ENCODE data around the gene B3GNT5. TPM values are rescaled to one million over a fixed set of nuclear protein-coding genes. Genes with fewer than 3 reads are reported as not detected.

Gene B3GNT5
- total RNA-seq, 1 experiment from 2014 or later = 7.7 TPM

GRCh38 chr3:183265834-183266417, 12.9 kb downstream of the B3GNT5 start (continued):
- TF ChIP-seq MYBL2 (CRISPR knock-in tag; IDR thresholded peaks at IDR 0.05) (no peak), HMGXB4 (CRISPR knock-in tag; IDR thresholded peaks at IDR 0.05) (no peak)

GRCh38 chr3:183266454-183266853, 13.4 kb downstream of the B3GNT5 start:
- peaks cover 5% of the 10 kb centered on the region for H3K36me3 Mint-ChIP-seq
- no peaks in the 10 kb centered on the region for H3K27me3 Mint-ChIP-seq (ENCODE audit: low read depth)
- no peak overlapping the region for H3K4me3 Mint-ChIP-seq
- H3K4me1 Mint-ChIP-seq = peaks cover 26% of the 10 kb centered on the region
- H3K9me3 Mint-ChIP-seq = no peaks in the 10 kb centered on the region
- ATAC-seq (no peak), DNase-seq (ENCODE audit: low spot score) (no peak)
- POLR2A ChIA-PET = no interaction called here
- TF ChIP-seq HMGA2 (CRISPR knock-in tag; IDR thresholded peaks at IDR 0.05) (no peak), HMGXB4 (CRISPR knock-in tag; IDR thresholded peaks at IDR 0.05) (no peak), MLX (CRISPR knock-in tag; IDR thresholded peaks at IDR 0.05) (no peak), SMAD4 (CRISPR knock-in tag; IDR thresholded peaks at IDR 0.05) (no peak), ZNF671 (CRISPR knock-in tag; IDR thresholded peaks at IDR 0.05) (no peak), ZNF138 (CRISPR knock-in tag; conservative IDR thresholded peaks at IDR 0.05) (no peak), TCF7 (CRISPR knock-in tag; IDR thresholded peaks at IDR 0.05; ENCODE audit: low read depth) (no peak), NR1H2 (CRISPR knock-in tag; IDR thresholded peaks at IDR 0.05) (no peak), NR2C2 (CRISPR knock-in tag; IDR thresholded peaks at IDR 0.05) (no peak)
- H3K27ac Mint-ChIP-seq = no peak overlapping the region
- CTCF ChIA-PET = interaction anchor here (1.5 to 1.9 kb wide), 3 partner anchors 81 to 116 kb away, joined by 7 to 12 read pairs (median 7); no protein-coding TSS in a partner anchor

- CTCF ChIA-PET = no interaction called here
- no peaks in the 10 kb centered on the region for H3K27me3 Mint-ChIP-seq (ENCODE audit: low read depth)
- peaks cover 26% of the 10 kb centered on the region for H3K4me1 Mint-ChIP-seq
- H3K4me3 Mint-ChIP-seq = no peak overlapping the region
- DNase-seq (ENCODE audit: low spot score) = no peak
- peaks cover 5% of the 10 kb centered on the region for H3K36me3 Mint-ChIP-seq
- POLR2A ChIA-PET = no interaction called here
- H3K9me3 Mint-ChIP-seq = no peaks in the 10 kb centered on the region
- H3K27ac Mint-ChIP-seq = 0 out of 2 replicates have a peak overlapping the region, but pooled peaks have one; percentile 10
- no peak for ATAC-seq
- no peak for TF ChIP-seq FOXK1 (CRISPR knock-in tag; IDR thresholded peaks at IDR 0.05)
- no peak for TF ChIP-seq ZBTB21 (CRISPR knock-in tag; IDR thresholded peaks at IDR 0.05; ENCODE audit: borderline replicate concordance)
- TF ChIP-seq ETV6 (CRISPR knock-in tag; IDR thresholded peaks at IDR 0.05) = no peak
- no peak for TF ChIP-seq FOXP1 (CRISPR knock-in tag; IDR thresholded peaks at IDR 0.05; ENCODE audit: borderline replicate concordance)
- TF ChIP-seq PRRX2 (CRISPR knock-in tag; IDR thresholded peaks at IDR 0.05) = no peak
- no peak for TF ChIP-seq MLX (CRISPR knock-in tag; IDR thresholded peaks at IDR 0.05)
- no peak for TF ChIP-seq ZNF425 (CRISPR knock-in tag; conservative IDR thresholded peaks at IDR 0.05)
- no peak for TF ChIP-seq ZNF317 (CRISPR knock-in tag; IDR thresholded peaks at IDR 0.05; ENCODE audit: borderline replicate concordance, low read depth)
- no peak for TF ChIP-seq E2F1 (CRISPR knock-in tag; IDR thresholded peaks at IDR 0.05)
- TF ChIP-seq ATF1 (CRISPR knock-in tag; IDR thresholded peaks at IDR 0.05) = no peak
- no peak for TF ChIP-seq ZBTB43 (CRISPR knock-in tag; IDR thresholded peaks at IDR 0.05)
- no peak for TF ChIP-seq CREB1 (CRISPR knock-in tag; IDR thresholded peaks at IDR 0.05)
- TF ChIP-seq ELF4 (CRISPR knock-in tag; IDR thresholded peaks at IDR 0.05; ENCODE audit: low read depth) = no peak
Measured at GRCh38 chr3:183267140-183267539, 14.1 kb downstream of the B3GNT5 start.
